Astrocyte of the spinal cord (primary cell): ENCODE measurements around the gene WDR27.

ENCODE experiments used
- DNase-seq: peaks from one replicate; pipeline ENCODE4 v3.0.0; 2011; ENCODE audit warnings: low read depth, low spot score
- H3K4me3 ChIP-seq: 2 replicates; pipeline ENCODE4 v1.5.1; 2011; ENCODE audit warnings: low read depth, mild to moderate bottlenecking, low read length, moderate library complexity
- CTCF ChIP-seq: IDR thresholded peaks from 2 replicates; pipeline ENCODE4 v1.5.1; 2012; ENCODE audit warnings: low read depth, mild to moderate bottlenecking, low read length, inconsistent platforms
- in situ Hi-C: cut with HindIII; loops from 2 replicates; pipeline ENCODE4 v1.10.0; 2017; ENCODE audit warnings: low sequenced_read_pairs

WDR27 gene

DNA sequence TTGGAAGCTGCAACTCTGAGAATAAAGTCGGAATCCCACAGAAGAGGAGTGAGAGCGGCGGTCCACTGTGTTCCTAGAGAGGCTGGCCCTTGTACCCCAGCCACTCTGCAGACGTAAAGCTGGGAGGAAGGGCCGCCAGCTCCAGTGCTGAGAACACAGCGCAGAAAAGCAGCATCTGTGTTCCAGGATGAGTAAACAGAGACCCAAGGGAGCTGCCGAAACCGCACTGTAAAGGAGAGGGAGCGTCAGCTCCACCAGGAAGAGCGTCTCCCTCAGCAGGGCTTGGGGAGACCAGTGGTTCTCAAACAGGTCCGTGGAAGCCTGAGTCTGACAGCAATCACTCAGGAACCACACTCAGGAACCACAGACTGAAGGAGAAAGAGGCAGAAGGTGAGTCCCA is 134.0 kb downstream of the WDR27 start:
- no peak for DNase-seq
- no peak overlapping the region for H3K4me3 ChIP-seq
- in situ Hi-C loops, result no loop called here
- TF ChIP-seq CTCF, result no peak

DNA sequence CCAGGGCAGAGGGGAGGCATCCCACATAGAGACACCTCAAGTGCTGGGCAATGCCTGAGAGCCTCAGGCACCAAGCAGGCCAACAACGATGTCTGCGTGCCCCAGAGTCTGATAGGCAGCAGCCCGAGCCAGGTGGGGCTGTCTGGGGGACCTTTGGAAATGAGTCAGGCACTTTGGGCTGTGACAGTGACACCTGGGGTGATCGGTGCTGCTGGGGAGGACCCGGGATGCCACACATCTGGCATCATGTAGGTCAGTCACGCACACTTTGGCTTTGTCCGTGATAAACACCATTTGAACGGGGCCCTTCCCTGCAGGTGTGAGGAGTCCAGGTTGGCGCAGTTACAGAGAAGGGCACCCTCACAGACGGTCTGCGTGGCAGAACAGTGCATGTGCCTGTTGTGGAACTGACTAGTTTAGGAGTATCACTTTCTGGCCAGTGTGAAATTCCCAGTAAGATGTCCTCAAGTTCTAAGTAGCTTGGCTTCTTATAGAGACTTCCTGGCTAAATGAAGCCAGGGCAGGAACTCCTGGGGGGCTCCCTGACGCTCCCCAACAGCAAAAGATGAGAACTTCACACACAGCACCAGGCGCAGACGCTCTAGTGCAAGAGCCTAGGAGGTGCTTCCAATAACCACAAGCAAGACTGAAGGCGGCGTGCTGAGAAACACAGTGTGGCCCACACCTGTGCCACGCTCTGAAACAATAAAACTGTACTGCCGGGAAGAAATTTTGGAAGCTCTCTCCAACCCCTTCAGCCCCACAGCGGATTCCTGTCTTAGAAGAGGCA is 134.7 kb downstream of the WDR27 start:
- DNase-seq, result no peak
- no peak for TF ChIP-seq CTCF
- no peak overlapping the region for H3K4me3 ChIP-seq
- in situ Hi-C loops, result no loop called here

GRCh38 chr6:169566319-169566718 is 135.5 kb downstream of the WDR27 start:
- DNase-seq, result no peak
- H3K4me3 ChIP-seq, result no peak overlapping the region
- in situ Hi-C loops, result no loop called here
- TF ChIP-seq CTCF, result no peak

DNA sequence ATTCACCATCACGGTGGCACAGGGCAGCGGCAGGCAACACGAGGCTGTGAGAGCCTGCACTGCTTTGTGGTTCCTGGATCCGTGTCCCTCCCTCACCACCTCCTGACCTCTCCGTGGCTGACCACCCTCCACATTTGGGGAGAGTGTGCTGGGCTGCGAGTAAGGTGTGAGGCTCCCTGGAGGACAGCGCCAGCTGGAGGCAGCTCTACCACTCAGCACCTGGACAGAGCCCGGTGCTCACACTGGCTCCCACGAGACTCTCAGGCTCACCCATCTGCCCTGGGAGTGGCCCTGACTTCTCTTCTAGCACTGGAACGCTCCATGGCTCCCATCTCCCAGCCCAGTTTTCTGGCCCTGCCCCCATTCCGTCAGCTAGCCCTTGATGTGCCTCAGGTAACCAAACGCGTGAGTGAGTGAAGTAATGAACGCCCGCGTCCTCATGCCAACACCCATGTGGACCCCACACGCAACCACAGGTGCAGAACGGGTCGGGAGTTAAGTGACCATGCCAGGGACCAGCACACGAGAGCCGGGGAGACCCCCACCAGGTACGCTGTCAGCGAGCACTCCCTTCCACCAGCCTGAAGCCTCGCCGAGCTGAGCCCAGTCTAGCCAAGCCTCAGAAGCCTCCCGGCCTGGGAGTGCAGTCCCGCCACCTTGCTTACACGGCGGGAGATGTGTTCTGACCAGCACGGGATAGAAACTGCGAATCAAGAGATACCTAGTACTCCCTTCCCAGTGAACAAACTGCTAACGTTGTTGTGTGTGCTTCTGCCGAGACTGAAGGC is 137.2 kb downstream of the WDR27 start:
- TF ChIP-seq CTCF, result no peak
- DNase-seq, result no peak
- in situ Hi-C loops, result no loop called here
- H3K4me3 ChIP-seq, result no peak overlapping the region

- no peak for DNase-seq
- in situ Hi-C loops, result no loop called here
- H3K4me3 ChIP-seq, result no peak overlapping the region
- no peak for TF ChIP-seq CTCF
These were observed 140.2 kb downstream of the WDR27 start for GRCh38 chr6:169561665-169562064.

DNA sequence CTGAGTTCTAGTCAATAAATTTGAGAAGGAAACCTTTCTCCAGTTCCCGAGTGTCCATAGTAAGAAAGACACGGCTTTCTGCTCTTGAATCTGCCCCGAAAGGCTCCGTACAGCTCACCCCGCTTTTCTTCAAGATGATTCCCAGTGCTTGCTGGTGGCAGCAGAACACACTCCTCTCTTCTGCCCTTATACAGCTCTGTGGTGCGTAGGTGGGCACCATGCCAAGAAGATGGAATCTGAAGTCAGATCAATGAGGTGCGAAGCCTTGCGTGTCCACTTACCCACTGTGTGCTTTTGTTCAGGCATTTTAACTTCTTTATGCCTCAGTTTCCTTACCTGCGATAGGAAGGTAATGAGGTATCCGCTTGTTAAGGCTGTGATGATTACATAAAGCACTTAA is 142.2 kb downstream of the WDR27 start:
- in situ Hi-C loops, result no loop called here
- DNase-seq, result no peak
- TF ChIP-seq CTCF, result no peak
- no peak overlapping the region for H3K4me3 ChIP-seq
